H54 (cell line): ENCODE results near the gene YPEL2.

ENCODE experiments used
- DNase-seq: peaks from one replicate; pipeline ENCODE4 v3.0.0; 2011; ENCODE audit warnings: low spot score, mixed read lengths; ENCODE audit not compliant: insufficient read length
- FAIRE-seq: peaks from 3 replicates; lab custom pipeline; 2011; peaks lifted over from hg19 to GRCh38; lab: Jason Lieb, UNC
- POLR2A ChIP-seq: IDR thresholded peaks from 2 replicates; pipeline ENCODE4 v1.6.1; 2011; ENCODE audit warnings: low read depth, mild to moderate bottlenecking, low read length

YPEL2 gene

DNA sequence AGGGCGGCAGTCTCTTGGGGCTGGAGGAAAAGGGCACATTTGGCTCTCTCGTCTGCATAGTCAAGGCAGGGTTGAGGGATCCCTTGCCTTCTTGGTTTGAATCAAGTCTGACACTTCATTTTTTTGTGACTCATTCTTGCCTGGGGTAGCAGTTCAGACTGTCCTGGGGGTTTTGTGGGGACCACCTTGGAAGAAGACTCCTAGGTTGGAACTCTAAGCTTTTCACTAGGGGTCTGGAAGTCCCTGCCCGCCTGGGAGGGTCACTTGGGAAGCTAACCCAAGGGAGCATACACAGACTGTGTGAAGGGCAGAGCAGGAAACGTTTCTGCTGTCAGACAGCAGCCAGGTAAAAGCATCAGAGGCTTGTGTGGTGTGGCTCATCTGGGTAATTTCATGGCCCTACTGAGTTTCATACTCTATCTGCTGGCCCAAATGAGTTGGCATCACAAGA is 11.3 kb downstream of the YPEL2 start:
- DNase-seq: no peak
- no peak for FAIRE-seq

GRCh38 chr17:59345476-59345875 is 14.0 kb downstream of the YPEL2 start:
- DNase-seq: no peak
- TF ChIP-seq POLR2A: no peak
- FAIRE-seq: no peak

More for the DNA sequence above, 11.3 kb downstream of the YPEL2 start:
- TF ChIP-seq POLR2A: no peak

DNA sequence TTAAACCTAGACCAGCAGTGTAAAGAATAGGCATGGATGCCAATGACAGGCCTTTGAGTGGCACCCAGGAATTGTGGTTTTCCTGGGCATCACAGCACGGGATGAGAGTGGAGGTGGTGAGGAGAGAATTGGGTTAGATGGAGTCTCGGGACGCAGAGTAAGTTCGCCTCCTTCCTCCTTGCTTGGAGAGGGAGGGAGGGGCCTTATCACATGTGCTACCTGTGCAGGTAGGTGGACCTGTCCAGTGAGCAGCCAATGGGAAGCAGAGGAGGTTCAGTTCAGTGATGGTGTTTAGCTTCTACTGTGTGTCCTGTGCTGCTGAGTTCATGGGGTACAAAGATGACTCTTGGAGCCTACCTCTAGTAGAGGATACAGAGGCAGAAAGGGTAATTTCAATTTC is 14.9 kb downstream of the YPEL2 start:
- no peak for DNase-seq
- no peak for FAIRE-seq
- no peak for TF ChIP-seq POLR2A

DNA sequence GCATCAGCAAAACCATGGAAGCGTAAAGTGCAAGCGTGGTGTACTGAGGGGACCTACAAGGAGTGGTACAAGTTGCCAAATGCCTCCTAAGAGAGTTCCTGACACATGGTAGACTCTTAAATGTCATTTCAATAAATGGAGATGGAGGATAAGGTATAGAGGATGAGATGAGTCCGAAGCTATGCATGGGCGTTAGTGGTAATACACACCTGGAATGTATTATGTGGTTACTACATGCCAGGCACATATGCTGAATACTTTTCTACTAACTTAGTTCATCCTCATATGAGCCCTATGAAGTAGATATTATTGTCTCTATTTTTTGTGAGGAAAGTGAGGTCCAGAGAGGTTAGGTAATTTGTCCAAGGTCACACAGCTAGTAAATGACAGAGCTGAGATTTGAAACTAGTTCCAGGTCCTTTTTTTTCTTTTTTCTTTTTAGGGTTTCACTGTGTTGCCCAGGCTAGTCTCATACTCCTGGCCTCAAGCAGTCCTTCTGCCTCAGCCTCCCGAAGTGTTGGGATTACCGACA is 15.5 kb downstream of the YPEL2 start:
- DNase-seq (no peak), FAIRE-seq (no peak)
- no peak for TF ChIP-seq POLR2A

DNA sequence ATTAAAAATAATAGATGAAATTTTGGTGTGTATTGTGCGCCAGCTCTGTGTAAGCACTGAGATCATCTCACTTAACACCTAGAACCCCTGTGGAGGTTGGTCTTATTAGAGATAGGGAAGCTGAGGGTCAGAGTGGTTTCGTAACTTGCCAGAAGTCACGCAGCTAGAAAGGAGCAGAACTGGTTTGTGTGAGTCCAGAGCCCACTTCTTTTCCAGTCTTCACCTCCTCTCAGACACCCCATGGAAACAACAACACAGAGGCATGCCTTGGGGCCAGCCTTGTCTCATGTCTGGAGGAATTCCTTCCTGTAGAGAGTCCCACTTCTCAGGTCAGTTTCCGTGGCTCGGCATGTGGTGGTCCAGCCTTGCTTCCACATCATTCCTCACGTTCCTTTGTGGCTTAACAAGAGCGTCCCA is 16.5 kb downstream of the YPEL2 start:
- no peak for FAIRE-seq
- TF ChIP-seq POLR2A: no peak
- DNase-seq: no peak

DNA sequence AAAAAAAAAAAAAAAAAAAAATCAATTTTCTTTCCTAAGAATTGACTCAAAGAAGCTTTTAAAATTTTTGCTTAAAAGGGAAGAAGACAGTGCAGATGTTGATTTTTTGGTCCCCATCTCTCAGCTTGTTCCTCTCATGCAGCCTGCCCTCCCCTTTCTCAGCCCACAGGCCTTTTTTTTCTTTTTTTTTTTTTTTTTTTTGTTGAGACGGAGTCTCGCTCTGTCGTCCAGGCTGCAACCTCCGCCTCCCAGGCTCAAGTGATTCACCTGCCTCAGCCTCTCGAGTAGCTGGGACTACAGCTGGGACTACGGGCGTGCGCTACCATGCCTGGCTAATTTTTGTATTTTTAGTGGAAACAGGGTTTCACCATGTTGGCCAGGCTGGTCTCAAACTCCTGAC is 17.7 kb downstream of the YPEL2 start:
- DNase-seq: no peak
- FAIRE-seq: no peak
- TF ChIP-seq POLR2A: no peak

GRCh38 chr17:59353106-59353854 is 21.8 kb downstream of the YPEL2 start:
- DNase-seq (no peak), FAIRE-seq (no peak)
- no peak for TF ChIP-seq POLR2A

- no peak for TF ChIP-seq POLR2A
- DNase-seq (no peak), FAIRE-seq (no peak)
These were observed 22.7 kb downstream of the YPEL2 start for GRCh38 chr17:59353936-59354755.

DNA sequence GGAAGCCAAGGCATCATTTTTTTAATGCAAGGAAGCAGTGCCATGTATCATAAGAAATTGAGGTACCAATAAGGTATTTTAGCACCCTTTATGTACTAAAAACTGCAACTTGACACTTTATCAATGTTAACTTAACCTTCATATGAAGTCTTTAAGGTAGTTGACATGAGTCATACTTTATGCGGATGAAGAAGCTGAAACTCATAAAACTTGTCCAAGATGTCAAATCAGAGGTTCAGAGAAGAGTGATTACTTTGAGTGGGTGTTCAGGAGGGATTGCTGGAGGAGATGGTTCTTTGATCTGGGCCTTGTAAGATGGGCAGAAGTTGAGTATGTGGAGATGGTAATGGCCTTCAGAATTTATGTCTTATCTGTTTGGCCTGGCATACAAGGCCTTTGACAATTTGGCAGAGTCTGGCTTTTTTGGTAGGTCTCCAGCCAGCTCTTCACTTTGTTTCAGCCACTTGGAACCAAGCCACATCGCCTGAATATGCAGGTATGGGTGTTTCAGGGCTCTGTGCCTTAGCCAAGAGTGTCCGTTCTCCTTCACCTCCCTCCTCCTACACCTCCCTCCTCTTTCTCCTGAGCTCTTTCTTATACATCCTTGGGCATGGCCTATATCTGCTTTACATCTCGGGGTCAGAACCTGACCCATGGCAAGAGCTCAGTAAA is 23.7 kb downstream of the YPEL2 start:
- FAIRE-seq (no peak), DNase-seq (no peak)
- no peak for TF ChIP-seq POLR2A

DNA sequence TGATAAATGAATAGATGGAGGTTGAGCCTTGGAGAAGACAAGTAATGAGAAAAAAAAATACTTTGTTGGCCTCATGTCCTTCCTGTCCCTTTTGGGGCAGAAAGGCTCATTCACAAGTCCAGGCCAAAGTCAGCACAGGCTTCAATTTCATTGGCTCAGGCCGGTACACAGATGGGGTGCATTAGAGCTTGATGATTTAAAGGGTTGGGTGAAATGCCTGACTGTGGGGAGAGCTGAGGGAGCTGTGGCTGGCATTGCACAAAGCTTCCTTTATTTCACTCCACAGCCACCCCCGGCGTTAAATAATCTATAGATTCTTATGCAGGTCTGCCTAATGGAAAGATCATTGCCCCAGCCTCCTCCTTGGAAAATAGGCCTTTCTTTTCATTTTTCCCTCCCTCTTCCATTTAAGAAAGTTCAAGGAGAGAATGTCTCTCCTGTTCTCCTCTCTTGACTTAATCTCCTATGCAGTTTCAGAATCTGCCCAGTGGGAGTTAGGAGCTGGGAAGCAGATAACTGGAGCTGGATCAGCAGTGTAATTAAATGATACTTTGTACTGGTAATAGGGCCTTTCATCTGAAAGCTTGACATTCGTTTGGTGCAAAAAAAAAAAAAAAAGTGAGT is 24.4 kb downstream of the YPEL2 start:
- no peak for FAIRE-seq

DNA sequence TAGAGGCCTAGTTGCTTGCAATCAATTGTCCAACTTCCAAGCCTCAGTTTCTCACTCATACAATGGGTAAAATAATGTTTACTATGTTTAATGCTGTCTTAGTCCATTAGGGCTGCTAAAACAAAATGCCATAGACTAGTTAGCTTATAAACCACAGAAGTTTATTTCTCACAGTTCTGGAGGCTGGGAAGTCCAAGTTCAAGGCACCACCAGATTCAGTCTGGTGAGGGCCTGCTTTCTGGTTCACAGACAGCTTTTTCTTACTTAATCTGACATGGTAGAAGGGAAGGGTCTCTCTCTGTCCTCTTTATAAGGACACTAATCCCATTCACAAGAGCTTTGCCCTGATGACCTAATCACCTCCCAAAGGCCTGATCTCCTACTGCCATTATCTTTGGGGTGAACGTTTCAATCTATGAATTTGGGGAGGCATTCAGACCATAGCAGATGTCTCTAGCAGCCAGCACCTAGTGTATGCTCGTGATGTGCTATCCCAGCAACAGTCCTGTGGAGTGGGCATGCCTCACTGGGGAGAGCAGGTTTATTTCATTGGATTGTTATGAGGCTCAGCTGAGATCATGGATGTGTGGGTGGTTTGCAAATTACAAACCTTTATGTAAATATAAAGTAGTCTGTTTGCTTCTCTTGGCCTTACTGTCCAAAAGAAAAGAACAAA is 25.2 kb downstream of the YPEL2 start:
- FAIRE-seq (no peak), DNase-seq (no peak)
- no peak for TF ChIP-seq POLR2A

More for the DNA sequence above, 24.4 kb downstream of the YPEL2 start:
- DNase-seq: no peak
- no peak for TF ChIP-seq POLR2A

- FAIRE-seq (no peak), DNase-seq (no peak)
- no peak for TF ChIP-seq POLR2A
These were observed 25.8 kb downstream of the YPEL2 start for GRCh38 chr17:59357219-59357697.

DNA sequence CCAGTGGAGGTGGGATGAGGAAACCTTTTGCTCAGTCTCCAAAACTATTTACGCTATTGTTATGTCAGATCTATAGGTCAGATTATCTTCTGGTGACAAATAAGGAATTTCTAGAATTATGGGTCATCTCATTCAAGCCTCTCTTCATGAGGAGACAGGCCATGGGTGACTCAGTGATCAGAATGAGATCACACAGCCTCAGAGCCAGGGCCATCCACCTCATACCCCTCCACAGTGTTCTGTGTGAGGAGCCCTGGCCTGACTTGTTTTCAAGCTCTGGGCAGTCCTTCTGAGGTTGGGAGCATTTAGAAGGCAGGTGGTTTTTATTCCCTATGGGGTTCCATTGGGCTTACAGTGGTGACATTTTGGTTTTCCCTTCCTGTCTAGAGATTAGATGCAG is 26.5 kb downstream of the YPEL2 start:
- DNase-seq (peak; percentile 69), FAIRE-seq (no peak)
- TF ChIP-seq POLR2A: no peak

DNA sequence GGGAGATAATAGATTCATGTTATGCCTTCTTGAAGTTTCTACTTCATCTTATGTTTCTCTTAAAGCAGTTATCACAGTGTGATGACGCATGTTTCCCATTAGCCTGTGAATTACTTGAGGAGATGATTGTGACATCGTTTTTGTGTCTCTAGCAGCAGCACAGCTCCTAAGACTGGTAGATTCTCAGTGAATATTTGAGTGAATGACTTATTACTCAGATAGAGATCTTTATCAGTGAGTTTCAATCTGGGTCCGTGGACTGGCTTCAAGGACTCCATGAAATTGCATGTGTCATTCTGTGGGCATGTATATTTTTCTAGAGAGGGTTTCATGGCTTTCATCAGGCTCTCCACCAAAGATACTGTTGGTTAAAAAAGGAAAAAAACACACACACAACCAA is 29.9 kb downstream of the YPEL2 start:
- DNase-seq (peak; percentile 36), FAIRE-seq (no peak)
- no peak for TF ChIP-seq POLR2A
